Frontal cortex (tissue), 4 donors: ENCODE results near the gene CPA4. TPM values are rescaled to one million over a fixed set of nuclear protein-coding genes. Genes with fewer than 3 reads are reported as not detected.
A peak's percentile ranks its signal among the peaks of the same experiment; 100 is the strongest.
"Not testable (repeated sequence)": the region's sequence is repeated elsewhere in the genome, so short reads cannot be mapped to it uniquely, and the experiment has no call there.

ENCODE experiments used
- DNase-seq, 2 donors: peaks; one replicate each; pipeline ENCODE4 v3.0.0; 2012; ENCODE audit warnings: low spot score in 2 of 2
- FAIRE-seq: peaks from 2 replicates; lab custom pipeline; 2012; peaks lifted over from hg19 to GRCh38; lab: Jason Lieb, UNC
- total RNA-seq: library from RNA; depleted of rRNA; stranded (reverse); fragments of >200 nt; gene quantifications from one replicate; pipeline ENCODE4 v1.2.3, GENCODE V29; 2014
- donor health status: control.
- donor health status: control.
- donor health status: control.

Gene CPA4, protein sequence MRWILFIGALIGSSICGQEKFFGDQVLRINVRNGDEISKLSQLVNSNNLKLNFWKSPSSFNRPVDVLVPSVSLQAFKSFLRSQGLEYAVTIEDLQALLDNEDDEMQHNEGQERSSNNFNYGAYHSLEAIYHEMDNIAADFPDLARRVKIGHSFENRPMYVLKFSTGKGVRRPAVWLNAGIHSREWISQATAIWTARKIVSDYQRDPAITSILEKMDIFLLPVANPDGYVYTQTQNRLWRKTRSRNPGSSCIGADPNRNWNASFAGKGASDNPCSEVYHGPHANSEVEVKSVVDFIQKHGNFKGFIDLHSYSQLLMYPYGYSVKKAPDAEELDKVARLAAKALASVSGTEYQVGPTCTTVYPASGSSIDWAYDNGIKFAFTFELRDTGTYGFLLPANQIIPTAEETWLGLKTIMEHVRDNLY
- total RNA-seq = under 0.01 TPM

DNA sequence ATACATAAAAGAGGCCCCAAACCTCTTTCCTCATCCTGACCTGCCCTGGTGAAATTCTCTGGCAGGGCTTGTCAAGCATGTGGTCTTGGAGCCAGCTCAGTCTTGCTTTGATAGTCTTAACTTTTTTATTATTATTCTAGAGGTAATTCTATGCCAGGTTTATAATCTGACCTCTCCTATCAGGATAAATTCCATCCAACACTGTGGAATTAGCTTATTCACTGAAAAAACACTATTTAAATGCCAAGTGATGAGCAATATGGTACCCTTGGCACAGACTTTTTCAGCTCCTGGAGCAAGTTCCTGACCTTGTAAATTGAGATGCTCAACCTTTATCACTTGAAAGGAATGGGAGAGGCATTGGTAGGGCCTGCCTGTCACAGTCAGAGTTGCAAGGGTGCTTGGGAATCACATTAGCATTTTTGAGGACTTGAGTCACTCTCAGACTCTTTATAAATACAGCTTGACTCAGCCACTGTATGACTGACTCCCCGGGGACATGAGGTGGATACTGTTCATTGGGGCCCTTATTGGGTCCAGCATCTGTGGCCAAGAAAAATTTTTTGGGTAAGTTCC lies at the start of gene CPA4:
Gene CPA4 (plus strand): TSS at position 480 of the 576 bp plus-strand sequence. CDS start 20 bp downstream, at position 500.
- DNase-seq (no peak), FAIRE-seq (no peak)

DNA sequence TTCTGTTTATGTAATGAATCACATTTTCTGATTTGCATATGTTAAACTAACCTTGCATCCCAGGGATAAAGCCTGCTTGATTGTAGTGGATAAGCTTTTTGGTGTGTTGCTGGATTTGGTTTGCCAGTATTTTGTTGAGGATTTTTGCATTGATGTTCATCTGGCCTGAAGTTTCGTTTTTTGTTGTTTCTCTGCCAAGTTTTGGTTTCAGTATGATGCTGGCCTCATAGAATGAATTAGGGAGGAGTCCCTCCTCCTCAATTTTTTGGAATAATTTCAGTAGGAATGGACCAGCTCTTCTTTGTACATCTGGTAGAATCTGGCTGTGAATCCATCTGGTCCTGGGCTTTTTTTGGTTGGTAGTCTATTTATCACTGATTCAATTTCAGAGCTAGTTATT lies 49.5 kb upstream of the CPA4 start:
- not testable (repeated sequence) for DNase-seq, FAIRE-seq

DNA sequence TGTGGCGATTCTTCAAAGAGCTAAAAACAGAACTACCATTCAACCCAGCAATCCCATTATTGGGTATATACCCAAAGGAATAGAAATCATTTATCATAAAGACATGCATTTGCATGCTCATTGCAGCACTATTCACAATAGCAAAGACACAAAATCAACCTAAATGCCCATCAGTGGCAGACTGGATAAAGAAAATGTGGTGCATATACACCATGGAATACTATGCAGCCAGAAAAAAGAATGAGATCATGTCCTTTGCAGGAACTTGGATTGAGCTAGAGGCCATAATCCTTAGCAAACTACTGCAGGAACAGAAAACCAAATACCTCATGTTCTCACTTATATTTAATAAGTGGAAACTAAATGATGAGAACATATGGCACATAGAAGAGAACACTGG lies 46.5 kb upstream of the CPA4 start:
- not testable (repeated sequence) for DNase-seq, FAIRE-seq

DNA sequence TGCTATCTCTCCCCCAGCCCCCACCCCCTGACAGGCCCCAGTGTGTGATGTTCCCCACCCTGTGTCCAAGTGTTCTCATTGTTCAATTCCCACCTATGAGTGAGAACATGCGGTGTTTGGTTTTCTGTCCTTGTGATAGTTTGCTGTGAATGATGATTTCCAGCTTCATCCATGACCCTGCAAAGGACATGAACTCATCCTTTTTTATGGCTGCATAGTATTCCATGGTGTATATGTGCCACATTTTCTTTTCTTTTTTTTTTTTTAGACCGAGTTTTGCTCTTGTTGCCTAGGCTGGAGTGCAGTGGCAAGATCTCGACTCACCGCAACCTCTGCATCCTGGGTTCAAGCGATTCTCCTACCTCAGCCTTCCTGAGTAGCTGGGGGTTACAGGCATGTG lies 44.1 kb upstream of the CPA4 start:
- not testable (repeated sequence) for DNase-seq, FAIRE-seq

DNA sequence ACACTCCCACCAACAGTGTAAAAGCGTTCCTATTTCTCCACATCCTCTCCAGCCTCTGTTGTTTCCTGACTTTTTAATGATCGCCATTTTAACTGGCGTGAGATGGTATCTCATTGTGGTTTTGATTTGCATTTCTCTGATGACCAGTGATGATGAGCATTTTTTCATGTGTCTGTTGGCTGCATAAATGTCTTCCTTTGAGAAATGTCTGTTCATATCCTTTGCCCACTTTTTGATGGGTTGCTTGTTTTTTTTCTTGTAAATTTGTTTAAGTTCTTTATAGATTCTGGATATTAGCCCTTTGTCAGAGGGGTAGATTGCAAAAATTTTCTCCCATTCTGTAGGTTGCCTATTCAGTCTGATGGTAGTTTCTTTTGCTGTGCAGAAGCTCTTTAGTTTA lies 43.3 kb upstream of the CPA4 start:
- FAIRE-seq, DNase-seq: not testable (repeated sequence)

DNA sequence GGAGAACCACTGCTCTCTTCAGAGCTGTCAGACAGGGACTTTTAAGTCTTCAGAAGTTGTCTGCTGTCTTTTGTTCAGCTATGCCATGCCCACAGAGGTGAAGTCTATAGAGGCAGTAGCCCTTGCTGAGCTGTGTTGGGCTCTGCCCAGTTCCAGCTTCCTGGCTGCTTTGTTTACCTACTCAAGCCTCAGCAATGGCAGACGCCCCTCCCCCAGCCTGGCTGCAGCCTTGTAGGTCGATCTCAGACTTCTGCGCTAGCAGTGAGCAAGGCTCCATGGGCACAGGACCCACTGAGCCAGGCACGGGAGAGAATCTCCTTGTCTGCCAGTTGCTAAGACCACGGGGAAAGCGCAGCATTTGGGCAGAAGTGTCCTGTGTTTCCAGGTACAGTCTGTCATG lies 38.4 kb upstream of the CPA4 start:
- DNase-seq = no peak
- no peak for FAIRE-seq

DNA sequence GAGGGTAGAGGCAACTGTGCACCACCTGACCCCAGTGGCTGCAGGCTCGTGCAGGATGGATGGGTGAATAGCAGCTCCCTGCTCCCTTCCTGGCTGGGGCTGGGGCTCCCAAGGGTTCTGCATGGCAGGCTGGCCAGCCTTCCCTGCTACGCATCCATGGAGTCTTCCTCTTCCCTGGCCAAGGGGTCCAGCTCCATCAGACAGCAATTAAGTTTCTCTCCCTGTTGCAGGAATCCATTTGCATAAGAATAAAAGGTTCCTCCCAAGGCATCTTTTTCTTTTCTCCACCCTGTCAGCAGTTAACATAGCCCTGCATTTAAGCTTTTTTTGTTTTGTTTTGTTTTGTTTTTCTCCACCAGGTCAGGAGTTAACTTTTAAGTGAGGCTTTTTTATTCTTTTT lies 36.3 kb upstream of the CPA4 start:
- DNase-seq = no peak
- no peak for FAIRE-seq

DNA sequence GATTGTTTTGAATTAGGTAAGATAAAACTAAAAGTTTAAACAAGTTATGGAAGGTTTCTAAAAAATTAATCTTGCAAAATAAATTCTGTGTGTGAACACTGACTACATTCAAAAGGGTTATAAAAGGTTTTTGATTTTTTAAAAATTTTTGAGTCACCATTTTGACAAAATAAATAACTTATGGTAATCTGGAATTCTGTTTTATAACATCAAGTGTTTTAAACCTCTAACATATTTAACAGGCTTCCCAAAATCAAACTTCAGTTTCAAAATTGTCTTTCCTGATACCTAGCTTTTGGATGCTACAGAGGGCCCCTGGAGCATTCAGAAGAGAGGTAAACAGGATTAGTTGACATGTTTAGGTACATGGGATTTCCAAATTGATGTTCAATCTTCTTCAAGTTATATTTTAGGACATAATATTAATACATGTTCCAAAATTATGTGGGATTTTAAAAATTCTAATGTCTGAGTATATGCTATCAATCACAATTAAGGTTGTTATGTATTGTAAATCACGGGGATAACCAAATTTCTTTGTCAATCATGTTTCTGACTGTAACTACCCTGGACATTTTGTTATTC lies 34.4 kb upstream of the CPA4 start:
- FAIRE-seq (no peak), DNase-seq (no peak)

DNA sequence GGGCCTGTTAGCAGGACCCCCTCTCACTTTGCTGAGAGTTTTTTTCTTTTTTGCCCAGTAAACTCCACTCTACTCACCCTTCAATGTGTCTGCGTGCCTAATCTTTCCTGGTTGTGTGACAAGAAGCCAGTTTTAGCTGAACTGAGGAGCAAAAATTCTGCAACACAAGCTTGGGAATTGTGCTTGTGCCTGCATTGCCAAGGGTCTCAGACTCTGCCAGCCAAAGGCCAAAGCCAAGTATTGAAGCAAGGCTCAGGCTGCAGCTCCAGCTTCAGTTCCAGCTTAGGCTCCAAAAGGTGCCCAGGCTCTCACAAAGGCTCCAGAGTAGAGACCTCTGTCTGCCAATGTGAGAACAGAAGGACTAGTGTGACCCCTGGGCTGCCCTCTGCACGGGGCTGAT lies 30.5 kb upstream of the CPA4 start:
- FAIRE-seq (no peak), DNase-seq (no peak)

DNA sequence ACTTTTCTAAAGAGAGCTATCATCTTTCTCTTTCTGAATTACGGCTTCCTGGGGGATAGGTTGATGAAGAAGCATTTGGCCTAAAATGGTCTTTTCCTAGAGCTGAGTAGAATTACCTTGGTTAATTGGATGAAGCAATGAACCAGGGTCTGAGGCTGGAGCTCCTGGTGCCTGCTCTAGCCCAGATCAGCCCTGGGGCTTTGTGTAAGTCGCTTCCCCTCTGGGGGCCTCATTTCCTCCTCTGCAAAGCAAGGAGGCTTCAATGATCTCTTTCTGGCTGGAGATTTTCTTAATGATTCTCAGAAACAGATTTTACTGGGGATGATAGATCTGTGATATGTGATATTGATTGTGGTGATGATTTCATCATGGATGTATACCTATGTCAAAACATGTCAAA lies 29.8 kb upstream of the CPA4 start:
- no peak for DNase-seq
- no peak for FAIRE-seq

DNA sequence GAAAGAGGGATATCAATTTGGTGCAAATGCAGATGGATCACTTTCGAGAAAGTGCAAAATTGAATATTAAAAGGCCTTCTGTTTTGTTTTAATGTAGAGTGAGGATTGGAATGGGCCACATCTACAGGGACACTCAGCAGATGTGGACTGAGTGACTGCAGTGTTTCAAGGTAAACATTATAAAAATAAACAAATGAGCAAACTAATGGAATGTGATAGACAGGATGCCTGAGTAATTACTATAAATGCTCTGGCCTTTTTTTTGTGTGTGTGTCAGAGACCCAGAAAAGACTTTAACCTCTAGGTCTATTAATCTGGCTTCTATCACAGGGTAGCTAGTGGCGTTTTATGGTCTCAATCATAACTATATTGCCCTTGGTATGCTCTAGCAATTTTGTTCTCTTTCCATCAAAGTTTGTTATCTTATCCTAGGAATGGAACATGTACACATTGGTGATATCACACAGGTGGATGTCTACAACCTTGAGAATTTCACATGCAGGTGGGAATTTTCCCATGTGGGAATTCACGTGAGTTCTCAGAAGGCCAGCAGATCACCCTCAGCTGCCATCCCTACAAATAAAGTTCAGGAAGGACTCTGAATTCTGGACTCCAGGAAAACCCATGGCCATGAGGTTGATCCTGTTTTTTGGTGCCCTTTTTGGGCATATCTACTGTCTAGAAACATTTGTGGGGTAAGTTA lies 26.6 kb upstream of the CPA4 start, which contains the start of gene CPA2:
Gene CPA2 (plus strand): TSS at position 606 of the 703 bp plus-strand sequence. CDS start 19 bp downstream, at position 625.
- no peak for FAIRE-seq

DNA sequence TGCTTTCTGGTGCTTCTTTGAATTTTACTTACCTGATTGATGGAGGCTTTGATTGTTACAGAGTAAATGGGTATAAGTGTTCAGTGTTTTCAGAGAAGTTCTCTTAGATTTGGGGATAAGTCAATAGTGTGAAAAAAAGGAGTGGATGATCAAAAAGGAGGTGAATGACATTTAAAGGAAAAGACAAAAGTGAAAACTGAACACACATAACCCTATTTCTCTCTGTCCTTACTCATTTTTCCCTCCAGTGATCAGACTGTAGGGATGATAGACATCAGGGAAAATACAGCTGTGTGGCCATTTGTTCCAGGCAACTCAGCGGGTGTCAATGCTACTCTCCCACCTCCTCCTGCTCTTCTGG lies 26.0 kb upstream of the CPA4 start:
- DNase-seq = no peak
- FAIRE-seq = no peak

More for the DNA sequence above, 26.6 kb upstream of the CPA4 start, which contains the start of gene CPA2:
- DNase-seq = no peak

DNA sequence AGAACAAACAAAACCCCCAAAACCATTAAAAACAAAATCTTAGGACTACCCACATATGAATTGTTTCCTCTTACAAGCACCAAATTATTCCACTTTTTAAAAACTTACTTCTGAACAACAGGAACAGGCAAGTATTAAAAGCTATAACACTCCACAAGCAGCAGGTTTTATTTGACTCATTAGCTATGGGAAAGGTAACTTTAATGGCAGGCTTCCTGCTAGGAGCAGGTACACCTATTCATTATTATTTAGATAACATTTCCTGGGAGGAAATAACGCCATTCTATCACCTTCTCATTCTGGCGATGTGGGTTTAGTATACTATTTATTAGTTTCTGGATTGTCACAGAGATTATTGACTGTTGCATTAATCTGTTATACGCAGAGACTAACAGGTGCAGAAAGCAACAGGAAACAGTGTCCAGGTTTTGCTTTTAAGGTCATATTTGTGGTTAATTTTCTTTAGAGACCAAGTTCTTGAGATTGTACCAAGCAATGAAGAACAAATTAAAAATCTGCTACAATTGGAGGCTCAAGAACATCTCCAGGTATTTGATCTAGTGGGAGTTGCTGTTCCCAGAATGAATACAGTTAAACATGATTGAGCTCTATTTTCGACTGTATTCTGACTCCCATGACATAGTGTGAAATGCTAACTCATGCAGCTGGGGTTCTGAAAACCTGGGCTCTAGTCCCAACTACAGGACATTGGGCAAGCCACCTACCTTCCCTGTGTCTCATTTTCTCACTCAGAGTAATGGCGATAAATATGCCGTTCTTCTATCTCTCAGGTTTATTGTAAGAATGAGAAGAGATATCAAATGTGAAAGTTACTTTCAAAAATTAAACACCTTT lies 24.3 kb upstream of the CPA4 start:
- FAIRE-seq = no peak

DNA sequence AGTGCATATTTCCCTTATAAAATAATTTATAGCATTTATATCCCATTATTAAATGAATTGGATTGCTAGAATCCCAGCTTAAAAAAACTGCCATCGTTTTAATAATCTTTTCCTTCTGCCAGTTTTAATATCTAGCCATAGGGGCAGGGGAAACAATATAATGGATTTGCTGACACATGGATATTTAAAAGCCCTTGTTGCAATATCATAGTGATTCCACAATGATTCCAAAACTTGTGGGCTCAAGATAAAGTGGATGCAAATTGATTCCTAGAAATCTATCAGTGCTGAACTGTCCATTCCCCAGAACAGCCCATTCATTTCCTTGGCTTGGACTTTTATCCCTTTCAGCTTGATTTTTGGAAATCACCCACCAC lies 23.7 kb upstream of the CPA4 start:
- FAIRE-seq = no peak
- no peak for DNase-seq

More for the DNA sequence above, 24.3 kb upstream of the CPA4 start:
- no peak for DNase-seq

DNA sequence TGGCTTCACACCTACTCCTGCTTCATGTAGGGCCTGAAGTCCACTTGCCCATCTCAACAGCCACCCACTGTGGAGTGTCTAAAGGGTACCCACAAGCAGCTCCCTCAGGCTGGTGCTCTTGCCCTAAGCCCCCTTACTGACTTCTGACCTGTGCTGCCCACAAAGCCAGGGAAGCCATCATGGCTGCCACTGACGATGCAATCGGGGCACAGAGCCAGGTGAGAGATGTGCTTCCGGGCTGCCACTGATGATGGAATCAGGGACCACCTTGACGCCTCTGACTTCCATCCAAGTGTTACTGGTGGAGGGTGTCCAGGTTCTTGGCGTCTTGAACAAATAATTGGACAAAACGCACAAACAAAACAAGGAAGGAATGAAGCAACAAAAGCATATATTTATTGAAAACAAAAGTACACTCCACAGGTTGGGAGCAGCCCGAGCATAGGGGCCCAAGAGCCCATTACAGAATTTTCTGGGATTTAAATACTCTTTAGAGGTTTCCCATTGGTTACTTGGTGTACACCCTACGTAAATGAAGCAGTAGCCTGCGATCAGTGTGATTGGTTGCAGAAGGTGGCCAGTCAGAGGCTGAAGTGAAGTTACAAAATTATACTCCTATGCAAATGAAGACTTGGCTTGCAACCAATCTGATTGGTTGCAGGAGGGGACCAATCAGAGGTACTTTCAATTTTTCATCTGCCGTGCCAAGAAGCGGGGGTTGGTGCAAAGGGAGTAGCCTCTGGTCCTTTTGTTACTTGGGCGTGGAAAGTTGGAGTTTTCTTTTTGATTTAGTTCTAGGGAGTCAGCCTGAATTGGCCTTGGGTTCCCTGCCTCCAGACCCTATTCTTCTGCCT lies 21.8 kb upstream of the CPA4 start:
- FAIRE-seq = no peak

DNA sequence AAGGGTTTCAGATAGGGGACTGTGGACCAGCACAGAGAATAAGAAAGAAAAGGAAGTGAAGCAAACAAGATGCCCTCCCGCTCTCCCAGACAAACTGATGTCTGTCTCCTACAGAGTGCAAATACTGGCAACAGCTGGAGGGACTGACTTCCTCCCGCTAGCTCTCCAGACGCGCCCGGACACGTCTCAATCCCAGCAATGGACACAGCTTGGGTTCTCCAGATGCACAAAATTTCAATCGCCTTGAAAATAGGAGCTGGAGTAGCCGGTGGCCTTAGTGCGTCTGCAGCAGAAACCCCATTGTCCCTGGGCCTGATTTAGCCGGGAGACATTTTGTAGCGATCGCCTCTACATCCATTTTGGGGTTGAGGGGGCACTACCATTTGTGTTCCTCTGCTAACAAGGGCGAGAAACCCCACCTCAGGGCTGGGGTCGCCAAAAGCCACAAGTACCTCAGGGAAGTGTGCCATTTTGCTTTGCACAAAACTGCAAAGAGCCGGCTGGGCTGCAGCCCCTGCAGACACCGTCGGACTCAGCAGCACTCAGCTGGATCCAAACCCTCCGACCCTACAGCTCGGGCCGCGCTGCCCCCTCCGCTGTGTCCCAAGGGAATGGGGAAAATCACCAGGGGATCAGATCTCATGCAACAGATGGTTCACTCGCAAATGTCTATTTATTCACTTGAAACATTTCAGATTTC lies 20.4 kb upstream of the CPA4 start:
- DNase-seq (no peak), FAIRE-seq (no peak)

More for the DNA sequence above, 21.8 kb upstream of the CPA4 start:
- no peak for DNase-seq

DNA sequence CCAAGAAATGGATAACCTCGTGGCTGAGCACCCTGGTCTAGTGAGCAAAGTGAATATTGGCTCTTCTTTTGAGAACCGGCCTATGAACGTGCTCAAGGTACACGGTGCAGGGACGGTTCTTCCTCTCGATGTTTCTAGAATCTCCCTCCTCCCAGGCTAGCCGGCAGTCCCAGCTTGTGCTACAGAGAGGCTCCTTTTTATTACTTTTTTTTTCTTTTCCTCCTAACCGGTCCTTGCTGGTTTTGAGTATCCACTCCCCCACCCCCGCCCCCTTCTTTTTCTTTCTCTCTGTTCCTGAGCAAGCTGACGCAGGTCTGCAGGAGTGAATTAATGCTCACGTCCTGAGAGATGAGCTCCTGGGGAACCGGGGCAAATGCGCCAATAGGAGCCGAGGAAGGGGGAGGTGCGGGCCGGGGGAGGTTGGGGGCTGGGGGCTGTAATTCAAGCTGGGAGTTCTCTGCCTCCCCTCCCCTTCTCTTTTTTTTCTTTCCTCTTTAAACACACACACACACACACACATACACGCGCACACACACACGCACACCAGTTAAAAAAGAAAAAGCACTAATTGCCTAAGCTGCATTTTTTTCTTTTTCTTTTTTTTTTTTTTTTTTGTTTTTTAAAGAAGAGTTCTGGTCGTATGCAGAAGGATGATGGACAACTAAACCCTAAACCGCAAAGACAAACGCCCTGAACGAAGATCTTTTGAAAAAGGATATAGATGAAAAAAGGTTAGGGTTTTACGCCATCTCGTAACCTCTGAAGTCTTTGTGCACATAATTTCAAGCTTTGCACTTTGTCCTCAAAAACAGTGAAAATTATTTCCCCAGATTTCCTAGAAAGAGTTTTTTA lies 19.7 kb upstream of the CPA4 start:
- FAIRE-seq (no peak), DNase-seq (peak in 1 of 2 donors; percentile 59)
